GM12873 (cell line): ENCODE data around the gene POLR2L.

Source experiments
- CTCF ChIP-seq: IDR thresholded peaks from 2 replicates; pipeline ENCODE4 v1.5.1; 2012; ENCODE audit warnings: low read depth, mild to moderate bottlenecking, moderate library complexity, low read length, control low read depth; ENCODE audit not compliant: insufficient read depth; ENCODE audit errors: missing control alignments

POLR2L gene

GRCh38 chr11:859394-860131 lies 17.2 kb upstream of the POLR2L start:
- no peak for TF ChIP-seq CTCF

GRCh38 chr11:858762-859339 lies 16.5 kb upstream of the POLR2L start:
- TF ChIP-seq CTCF = no peak

GRCh38 chr11:858053-858761 lies 15.9 kb upstream of the POLR2L start:
- TF ChIP-seq CTCF = no peak

GRCh38 chr11:856397-856796 lies 14.1 kb upstream of the POLR2L start:
- no peak for TF ChIP-seq CTCF

- TF ChIP-seq CTCF = no peak
These were observed 13.5 kb upstream of the POLR2L start for GRCh38 chr11:855796-856195.

- TF ChIP-seq CTCF = no peak
These were observed 13.0 kb upstream of the POLR2L start for GRCh38 chr11:855330-855674.

GRCh38 chr11:854601-855329 lies 12.4 kb upstream of the POLR2L start:
- TF ChIP-seq CTCF = no peak
